Measurements from ENCODE around the gene PLD3.

The PLD3 gene

DNA sequence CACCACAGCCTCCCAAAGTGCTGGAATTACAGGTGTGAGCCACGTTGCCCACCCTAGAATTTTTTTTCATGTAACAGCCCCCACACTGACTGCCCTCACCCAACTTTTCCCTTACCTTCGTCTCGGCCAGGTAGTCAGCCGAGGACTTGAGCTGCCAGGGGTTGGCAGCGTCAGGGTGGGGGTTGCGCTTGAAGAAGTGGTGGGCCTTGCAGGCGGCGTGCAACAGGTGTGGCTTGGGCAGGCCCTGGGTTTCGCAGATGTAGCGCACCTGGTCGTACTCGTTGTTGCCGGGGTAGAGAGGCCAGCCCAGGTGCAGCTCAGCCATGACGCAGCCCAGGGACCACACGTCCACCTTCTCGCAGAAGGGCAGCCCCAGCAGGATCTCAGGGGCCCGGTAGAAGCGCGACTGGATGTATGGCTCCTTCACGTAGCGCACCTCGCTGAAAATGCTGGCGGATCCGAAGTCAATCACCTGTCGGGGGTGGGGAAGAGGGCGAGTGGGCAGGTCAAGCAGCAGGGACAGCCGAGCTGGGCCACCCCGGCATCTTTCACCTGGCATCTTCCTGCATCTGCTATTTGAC, 35.3 kb downstream of the PLD3 start:
- H3K27ac ChIP-seq (replicated peaks), result no peak overlapping the region
- no peak overlapping the region for H3K4me3 ChIP-seq (replicated peaks; ENCODE audit: insufficient read depth, low read length)
- no peaks in the 10 kb centered on the region for H3K27me3 ChIP-seq (ENCODE audit: insufficient read depth, poor library complexity, severe bottlenecking)
- DNase-seq (ENCODE audit: low read depth in 1 of 2, low spot score in 1 of 2), result no peak
- TF ChIP-seq, protein P1, sequence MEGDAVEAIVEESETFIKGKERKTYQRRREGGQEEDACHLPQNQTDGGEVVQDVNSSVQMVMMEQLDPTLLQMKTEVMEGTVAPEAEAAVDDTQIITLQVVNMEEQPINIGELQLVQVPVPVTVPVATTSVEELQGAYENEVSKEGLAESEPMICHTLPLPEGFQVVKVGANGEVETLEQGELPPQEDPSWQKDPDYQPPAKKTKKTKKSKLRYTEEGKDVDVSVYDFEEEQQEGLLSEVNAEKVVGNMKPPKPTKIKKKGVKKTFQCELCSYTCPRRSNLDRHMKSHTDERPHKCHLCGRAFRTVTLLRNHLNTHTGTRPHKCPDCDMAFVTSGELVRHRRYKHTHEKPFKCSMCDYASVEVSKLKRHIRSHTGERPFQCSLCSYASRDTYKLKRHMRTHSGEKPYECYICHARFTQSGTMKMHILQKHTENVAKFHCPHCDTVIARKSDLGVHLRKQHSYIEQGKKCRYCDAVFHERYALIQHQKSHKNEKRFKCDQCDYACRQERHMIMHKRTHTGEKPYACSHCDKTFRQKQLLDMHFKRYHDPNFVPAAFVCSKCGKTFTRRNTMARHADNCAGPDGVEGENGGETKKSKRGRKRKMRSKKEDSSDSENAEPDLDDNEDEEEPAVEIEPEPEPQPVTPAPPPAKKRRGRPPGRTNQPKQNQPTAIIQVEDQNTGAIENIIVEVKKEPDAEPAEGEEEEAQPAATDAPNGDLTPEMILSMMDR (IDR thresholded peaks at IDR 0.05; ENCODE audit: insufficient read depth, low read length), result no peak
- TF ChIP-seq POLR2AphosphoS5 (IDR thresholded peaks at IDR 0.05; ENCODE audit: low read depth) (no peak), SPI1 (IDR thresholded peaks at IDR 0.05; ENCODE audit: borderline replicate concordance, low read depth) (no peak)
- TF ChIP-seq, protein P2, sequence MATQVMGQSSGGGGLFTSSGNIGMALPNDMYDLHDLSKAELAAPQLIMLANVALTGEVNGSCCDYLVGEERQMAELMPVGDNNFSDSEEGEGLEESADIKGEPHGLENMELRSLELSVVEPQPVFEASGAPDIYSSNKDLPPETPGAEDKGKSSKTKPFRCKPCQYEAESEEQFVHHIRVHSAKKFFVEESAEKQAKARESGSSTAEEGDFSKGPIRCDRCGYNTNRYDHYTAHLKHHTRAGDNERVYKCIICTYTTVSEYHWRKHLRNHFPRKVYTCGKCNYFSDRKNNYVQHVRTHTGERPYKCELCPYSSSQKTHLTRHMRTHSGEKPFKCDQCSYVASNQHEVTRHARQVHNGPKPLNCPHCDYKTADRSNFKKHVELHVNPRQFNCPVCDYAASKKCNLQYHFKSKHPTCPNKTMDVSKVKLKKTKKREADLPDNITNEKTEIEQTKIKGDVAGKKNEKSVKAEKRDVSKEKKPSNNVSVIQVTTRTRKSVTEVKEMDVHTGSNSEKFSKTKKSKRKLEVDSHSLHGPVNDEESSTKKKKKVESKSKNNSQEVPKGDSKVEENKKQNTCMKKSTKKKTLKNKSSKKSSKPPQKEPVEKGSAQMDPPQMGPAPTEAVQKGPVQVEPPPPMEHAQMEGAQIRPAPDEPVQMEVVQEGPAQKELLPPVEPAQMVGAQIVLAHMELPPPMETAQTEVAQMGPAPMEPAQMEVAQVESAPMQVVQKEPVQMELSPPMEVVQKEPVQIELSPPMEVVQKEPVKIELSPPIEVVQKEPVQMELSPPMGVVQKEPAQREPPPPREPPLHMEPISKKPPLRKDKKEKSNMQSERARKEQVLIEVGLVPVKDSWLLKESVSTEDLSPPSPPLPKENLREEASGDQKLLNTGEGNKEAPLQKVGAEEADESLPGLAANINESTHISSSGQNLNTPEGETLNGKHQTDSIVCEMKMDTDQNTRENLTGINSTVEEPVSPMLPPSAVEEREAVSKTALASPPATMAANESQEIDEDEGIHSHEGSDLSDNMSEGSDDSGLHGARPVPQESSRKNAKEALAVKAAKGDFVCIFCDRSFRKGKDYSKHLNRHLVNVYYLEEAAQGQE (IDR thresholded peaks at IDR 0.05; ENCODE audit: insufficient replicate concordance, low read depth), result no peak

DNA sequence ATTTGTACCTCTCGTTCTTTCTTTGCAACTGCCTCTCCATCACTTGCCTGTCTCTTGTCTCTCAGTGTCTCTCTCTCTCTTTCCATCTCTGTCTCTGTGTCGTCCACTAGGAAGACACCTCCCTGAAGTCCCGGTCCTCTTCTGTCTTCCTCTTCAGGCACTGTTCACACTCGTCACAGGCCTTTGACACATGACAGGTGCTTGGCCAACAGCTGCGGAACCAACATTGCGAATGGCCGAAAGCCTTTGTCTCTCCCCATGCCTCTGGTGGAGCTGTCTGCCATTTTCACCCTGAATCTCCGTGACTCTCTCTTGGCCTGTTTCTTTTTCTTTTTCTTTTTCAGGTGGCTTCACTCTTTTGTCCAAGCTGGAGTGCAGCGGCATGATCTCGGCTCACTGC, 38.7 kb downstream of the PLD3 start:
- TF ChIP-seq POLR2AphosphoS5 (IDR thresholded peaks at IDR 0.05; ENCODE audit: low read depth) (no peak), GABPA (IDR thresholded peaks at IDR 0.05; ENCODE audit: low read depth) (no peak), SPI1 (IDR thresholded peaks at IDR 0.05; ENCODE audit: borderline replicate concordance, low read depth) (no peak)
- TF ChIP-seq, protein P2 (IDR thresholded peaks at IDR 0.05; ENCODE audit: insufficient replicate concordance, low read depth), result no peak
- TF ChIP-seq, protein P1 (IDR thresholded peaks at IDR 0.05; ENCODE audit: insufficient read depth, low read length), result no peak
- no peak for DNase-seq (ENCODE audit: low read depth in 1 of 2, low spot score in 1 of 2)
- no peak overlapping the region for H3K27ac ChIP-seq (replicated peaks)

DNA sequence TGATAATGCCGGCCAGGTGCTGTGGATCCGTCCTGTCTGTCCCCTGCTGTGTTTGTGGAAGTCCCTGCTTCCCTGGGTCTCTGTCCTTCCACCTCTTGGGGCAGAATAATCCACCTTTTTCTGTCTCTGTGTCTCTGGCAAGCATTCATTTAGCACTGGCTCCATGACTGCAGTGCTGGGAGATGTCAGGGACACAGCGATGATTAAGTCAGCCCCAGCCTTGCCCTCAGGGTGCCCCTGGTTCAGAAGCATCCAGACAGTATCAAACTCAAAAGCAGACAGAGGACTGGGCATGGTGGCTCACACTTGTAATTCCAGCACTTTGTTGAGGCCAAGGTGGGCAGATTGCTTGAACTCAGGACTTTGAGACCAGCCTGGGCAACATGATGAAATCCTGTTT, 40.0 kb downstream of the PLD3 start:
- H3K27me3 ChIP-seq (ENCODE audit: insufficient read depth, poor library complexity, severe bottlenecking), result no peaks in the 10 kb centered on the region
- no peak overlapping the region for H3K27ac ChIP-seq (replicated peaks)
- TF ChIP-seq, protein P1 (IDR thresholded peaks at IDR 0.05; ENCODE audit: insufficient read depth, low read length), result no peak
- no peak for TF ChIP-seq GABPA (IDR thresholded peaks at IDR 0.05; ENCODE audit: low read depth)
- TF ChIP-seq POLR2AphosphoS5 (IDR thresholded peaks at IDR 0.05; ENCODE audit: low read depth), result no peak
- TF ChIP-seq SPI1 (IDR thresholded peaks at IDR 0.05; ENCODE audit: borderline replicate concordance, low read depth), result no peak
- DNase-seq (ENCODE audit: low read depth in 1 of 2, low spot score in 1 of 2), result no peak
- H3K4me3 ChIP-seq (replicated peaks; ENCODE audit: insufficient read depth, low read length), result no peak overlapping the region

More for the DNA sequence above, 38.7 kb downstream of the PLD3 start:
- no peak overlapping the region for H3K4me3 ChIP-seq (replicated peaks; ENCODE audit: insufficient read depth, low read length)
- no peaks in the 10 kb centered on the region for H3K27me3 ChIP-seq (ENCODE audit: insufficient read depth, poor library complexity, severe bottlenecking)

All from HL-60 (cell line).